HG02840 (cell line): ENCODE measurements around the gene IFNA1.
"Not testable (repeated sequence)": the region's sequence is repeated elsewhere in the genome, so short reads cannot be mapped to it uniquely, and the experiment has no call there.

Source experiments
- ATAC-seq: cut with Tn5 transposase; IDR thresholded peaks from one replicate; pipeline ENCODE4 v1.9.1; 2021; ENCODE audit warnings: mild to moderate bottlenecking, moderate library complexity, moderate number of reproducible peaks; ENCODE audit not compliant: unreplicated experiment, low FRiP score

The IFNA1 gene

GRCh38 chr9:21440139-21440538 lies at the start of gene IFNA1:
Gene IFNA1, plus strand, starts transcription at chr9:21440439. Its CDS starts 69 bp downstream, at chr9:21440508.
- no peak for ATAC-seq

GRCh38 chr9:21392270-21392669 lies 48.0 kb upstream of the IFNA1 start:
- peak; percentile 52 for ATAC-seq

- peak; percentile 72 for ATAC-seq
Observed at GRCh38 chr9:21395778-21396717, 44.2 kb upstream of the IFNA1 start.

GRCh38 chr9:21398955-21399489 lies 41.2 kb upstream of the IFNA1 start:
- no peak for ATAC-seq

- ATAC-seq: no peak
Observed at GRCh38 chr9:21399956-21400355, 40.3 kb upstream of the IFNA1 start.

- ATAC-seq: peak; percentile 60
Observed at GRCh38 chr9:21402386-21403251, 37.6 kb upstream of the IFNA1 start.

GRCh38 chr9:21404146-21404545 lies 36.1 kb upstream of the IFNA1 start:
- no peak for ATAC-seq

GRCh38 chr9:21408817-21409216 lies 31.4 kb upstream of the IFNA1 start, which contains the start of gene IFNA8:
Gene IFNA8, plus strand, starts transcription at chr9:21409117. Its CDS starts 60 bp downstream, at chr9:21409177.
- no peak for ATAC-seq

- ATAC-seq: no peak
Observed at GRCh38 chr9:21412107-21412506, 28.1 kb upstream of the IFNA1 start.

- ATAC-seq: no peak
Observed at GRCh38 chr9:21413151-21413550, 27.1 kb upstream of the IFNA1 start.

GRCh38 chr9:21413624-21414023 lies 26.6 kb upstream of the IFNA1 start:
- no peak for ATAC-seq

GRCh38 chr9:21414220-21414940 lies 25.9 kb upstream of the IFNA1 start:
- no peak for ATAC-seq

- ATAC-seq: no peak
Observed at GRCh38 chr9:21415493-21416267, 24.6 kb upstream of the IFNA1 start.

- no peak for ATAC-seq
Observed at GRCh38 chr9:21428235-21428634, 12.0 kb upstream of the IFNA1 start.

- ATAC-seq: no peak
Observed at GRCh38 chr9:21429191-21429590, 11.0 kb upstream of the IFNA1 start.

- ATAC-seq: no peak
Observed at GRCh38 chr9:21432672-21433425, 7.4 kb upstream of the IFNA1 start.

GRCh38 chr9:21434202-21435014 lies 5.8 kb upstream of the IFNA1 start:
- no peak for ATAC-seq

GRCh38 chr9:21435015-21435383 lies 5.2 kb upstream of the IFNA1 start:
- ATAC-seq: not testable (repeated sequence)
